Esophagus squamous epithelium (tissue), 4 donors: ENCODE results near the gene SMTNL2.

Source experiments
- CTCF ChIP-seq, 6 experiments: fragments of 450-650 bp in 4 of 6; fragments of 200-600 bp in 2 of 6; sonication (generic) in 2 of 6; IDR thresholded peaks; one replicate each; pipeline ENCODE4 v1.5.1; 2016 to 2019; ENCODE audit warnings: antibody characterized with exemption in 6 of 6, mild to moderate bottlenecking in 4 of 6, moderate library complexity in 4 of 6
- POLR2A ChIP-seq, 4 donors: fragments of 450-650 bp; IDR thresholded peaks; one replicate each; pipeline ENCODE4 v1.6.1; 2017; ENCODE audit warnings: antibody characterized with exemption in 4 of 4, mild to moderate bottlenecking in 4 of 4, moderate library complexity in 3 of 4

GRCh38 chr17:4588391-4588790, 4.1 kb downstream of the SMTNL2 start:
- TF ChIP-seq CTCF (IDR thresholded peaks at IDR 0.05) (no peak), POLR2A (IDR thresholded peaks at IDR 0.05) (no peak)
